Gastrocnemius medialis (tissue), 4 donors: ENCODE results near the gene TCERG1L.

ENCODE experiments used
- POLR2A ChIP-seq, 2 donors: fragments of 450-650 bp; IDR thresholded peaks; one replicate each; pipeline ENCODE4 v1.6.1; 2017; ENCODE audit warnings: antibody characterized with exemption in 2 of 2, mild to moderate bottlenecking in 2 of 2, moderate library complexity in 2 of 2
- TF ChIP-seq, protein P1 (sequence below), 5 experiments: fragments of 450-650 bp in 3 of 5; fragments of 200-600 bp in 2 of 5; sonication (generic) in 2 of 5; IDR thresholded peaks in 4 of 5; conservative IDR thresholded peaks in 1 of 5; 1 replicate in 4 of 5; 2 replicates in 1 of 5; pipeline ENCODE4 v1.5.1; 2016 to 2019; ENCODE audit warnings: antibody characterized with exemption in 5 of 5, mild to moderate bottlenecking in 3 of 5, moderate library complexity in 3 of 5

DNA sequence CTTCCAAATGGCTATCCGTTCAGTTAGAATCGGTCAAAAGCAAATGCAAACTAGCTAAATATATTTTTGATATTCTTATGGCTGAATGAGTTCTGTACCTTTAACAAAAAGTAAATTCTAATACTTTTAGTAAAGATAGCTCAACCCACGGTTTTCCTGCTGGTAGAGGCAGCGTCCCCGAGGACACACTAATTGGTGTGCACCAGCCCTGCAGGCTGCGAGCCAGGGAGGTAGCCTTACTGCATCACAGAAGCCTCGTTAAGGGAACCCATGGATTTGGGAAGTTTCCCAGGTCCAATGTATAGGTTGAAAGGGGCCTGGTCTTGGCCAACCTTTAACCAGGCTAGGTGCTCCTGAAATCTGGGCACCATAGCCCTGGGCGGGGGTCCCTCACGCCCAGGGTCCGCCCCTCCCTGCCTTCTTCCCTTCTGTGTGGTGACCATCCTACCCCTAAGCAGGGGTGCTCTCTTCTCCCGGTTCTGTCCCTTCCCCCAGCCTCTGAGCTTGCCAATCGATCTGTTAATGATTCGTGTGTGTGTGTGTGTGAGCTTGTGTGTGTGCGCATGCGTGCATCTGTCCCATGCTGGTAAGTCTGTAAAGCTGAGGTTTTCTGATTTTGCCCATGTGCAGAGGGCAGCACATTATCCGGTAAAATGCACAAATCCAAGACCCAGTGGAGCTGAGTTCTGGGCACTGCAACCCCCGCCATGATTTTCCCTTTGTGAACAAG is 191.7 kb downstream of the TCERG1L start:
- TF ChIP-seq, protein P1, sequence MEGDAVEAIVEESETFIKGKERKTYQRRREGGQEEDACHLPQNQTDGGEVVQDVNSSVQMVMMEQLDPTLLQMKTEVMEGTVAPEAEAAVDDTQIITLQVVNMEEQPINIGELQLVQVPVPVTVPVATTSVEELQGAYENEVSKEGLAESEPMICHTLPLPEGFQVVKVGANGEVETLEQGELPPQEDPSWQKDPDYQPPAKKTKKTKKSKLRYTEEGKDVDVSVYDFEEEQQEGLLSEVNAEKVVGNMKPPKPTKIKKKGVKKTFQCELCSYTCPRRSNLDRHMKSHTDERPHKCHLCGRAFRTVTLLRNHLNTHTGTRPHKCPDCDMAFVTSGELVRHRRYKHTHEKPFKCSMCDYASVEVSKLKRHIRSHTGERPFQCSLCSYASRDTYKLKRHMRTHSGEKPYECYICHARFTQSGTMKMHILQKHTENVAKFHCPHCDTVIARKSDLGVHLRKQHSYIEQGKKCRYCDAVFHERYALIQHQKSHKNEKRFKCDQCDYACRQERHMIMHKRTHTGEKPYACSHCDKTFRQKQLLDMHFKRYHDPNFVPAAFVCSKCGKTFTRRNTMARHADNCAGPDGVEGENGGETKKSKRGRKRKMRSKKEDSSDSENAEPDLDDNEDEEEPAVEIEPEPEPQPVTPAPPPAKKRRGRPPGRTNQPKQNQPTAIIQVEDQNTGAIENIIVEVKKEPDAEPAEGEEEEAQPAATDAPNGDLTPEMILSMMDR (IDR thresholded peaks at IDR 0.05 in 4 of 5, conservative IDR thresholded peaks at IDR 0.05 in 1 of 5), result no peak
- TF ChIP-seq POLR2A (IDR thresholded peaks at IDR 0.05), result no peak
